Endodermal cell (in vitro differentiated cells): ENCODE measurements around the gene GBP4. TPM values are rescaled to one million over a fixed set of nuclear protein-coding genes. Genes with fewer than 3 reads are reported as not detected.

Source experiments
- DNase-seq: peaks from one replicate; pipeline ENCODE4 v3.0.0-alpha.2; 2017
- H3K27ac ChIP-seq: 2 replicates; pipeline ENCODE4 v1.5.1; 2013; ENCODE audit warnings: mild to moderate bottlenecking, low read depth, low read length, moderate library complexity
- H3K27me3 ChIP-seq: 2 replicates; pipeline ENCODE4 v1.6.1; 2013; ENCODE audit warnings: mild to moderate bottlenecking, low read length, moderate library complexity; ENCODE audit not compliant: insufficient read depth, control insufficient read depth, poor library complexity, severe bottlenecking
- H3K36me3 ChIP-seq: 2 replicates; pipeline ENCODE4 v1.7.0; 2013; ENCODE audit warnings: mild to moderate bottlenecking, low read length, moderate library complexity; ENCODE audit not compliant: control insufficient read depth, insufficient read depth
- H3K4me1 ChIP-seq: one replicate; pipeline ENCODE4 v1.7.0; 2013; ENCODE audit warnings: low read length; ENCODE audit not compliant: control insufficient read depth, insufficient read depth
- H3K4me3 ChIP-seq: 2 replicates; pipeline ENCODE4 v1.5.1; 2013; ENCODE audit warnings: mild to moderate bottlenecking, low read length, moderate library complexity
- H3K9ac ChIP-seq: 2 replicates; pipeline ENCODE4 v1.6.1; 2013; ENCODE audit warnings: mild to moderate bottlenecking, low read length, moderate library complexity; ENCODE audit not compliant: poor library complexity, severe bottlenecking; ENCODE audit errors: extremely low read depth
- H3K9me3 ChIP-seq: 2 replicates; pipeline ENCODE4 v1.6.1; 2013; ENCODE audit warnings: mild to moderate bottlenecking, low read length, moderate library complexity; ENCODE audit not compliant: control insufficient read depth
- H3K27ac Mint-ChIP-seq: 2 replicates; pipeline ENCODE4 v1.8.0; 2020; ENCODE audit warnings: mixed read lengths
- H3K27me3 Mint-ChIP-seq: 2 replicates; pipeline ENCODE4 v1.8.0; 2021; ENCODE audit warnings: mild to moderate bottlenecking, mixed read lengths; ENCODE audit not compliant: insufficient read depth
- H3K36me3 Mint-ChIP-seq: 2 replicates; pipeline ENCODE4 v1.8.0; 2020; ENCODE audit warnings: low read depth, mixed read lengths
- H3K4me1 Mint-ChIP-seq: 2 replicates; pipeline ENCODE4 v1.8.0; 2020; ENCODE audit warnings: mixed read lengths
- H3K4me3 Mint-ChIP-seq: 2 replicates; pipeline ENCODE4 v1.8.0; 2020; ENCODE audit warnings: mild to moderate bottlenecking, moderate library complexity, mixed read lengths
- H3K9me3 Mint-ChIP-seq: 2 replicates; pipeline ENCODE4 v1.8.0; 2020; ENCODE audit warnings: mild to moderate bottlenecking, mixed read lengths
- WGBS, 2 experiments: methylation state at CpG; one replicate each; pipeline versions ENCODE4 v1.1.5 to v1.1.7; 2013; ENCODE audit warnings: missing lambda C conversion rate in 2 of 2, mixed read lengths in 1 of 2; ENCODE audit not compliant: insufficient coverage in 1 of 2, insufficient read length in 1 of 2; 5-methylcytosine and 5-hydroxymethylcytosine counted together
- total RNA-seq, 2 donors: library from RNA; stranded (reverse); fragmentation: NEBNext Ultra II Directional in 1 of 2; extraction: Animal tissue kit (Norgen Biotek cat#: 25700) in 1 of 2; gene quantifications; 2 replicates in 1 of 2; 3 replicates in 1 of 2; pipeline ENCODE4 v1.2.1, GENCODE V29; 2021
- TF ChIP-seq, protein P1 (sequence below): fragments of 200-600 bp; sonication (generic); conservative IDR thresholded peaks from 2 replicates; pipeline ENCODE4 v1.5.0; 2021; ENCODE audit warnings: antibody characterized with exemption, mild to moderate bottlenecking

Gene GBP4
- total RNA-seq, 2 donors from 2014 or later = 0.55 to 2.8 TPM

GRCh38 chr1:89143484-89143883 is 55.3 kb downstream of the GBP4 start:
- DNase-seq = no peak
- Mint-ChIP-seq H3K36me3 (no peaks in the 10 kb centered on the region), H3K4me1 (no peaks in the 10 kb centered on the region), H3K27ac (no peak overlapping the region), H3K4me3 (no peak overlapping the region), H3K9me3 (no peaks in the 10 kb centered on the region), H3K27me3 (no peaks in the 10 kb centered on the region)
- H3K36me3 ChIP-seq = no peaks in the 10 kb centered on the region
- H3K27me3 ChIP-seq = no peaks in the 10 kb centered on the region
- no peaks in the 10 kb centered on the region for H3K4me1 ChIP-seq
- H3K9me3 ChIP-seq = no peaks in the 10 kb centered on the region
- H3K9ac ChIP-seq = no peak overlapping the region
- 79% methylated on average over 2 of the region's 2 CpGs; no CpG with 5 or more reads in 1 of the 2 experiments for WGBS, 2 experiments
- TF ChIP-seq, protein P1, sequence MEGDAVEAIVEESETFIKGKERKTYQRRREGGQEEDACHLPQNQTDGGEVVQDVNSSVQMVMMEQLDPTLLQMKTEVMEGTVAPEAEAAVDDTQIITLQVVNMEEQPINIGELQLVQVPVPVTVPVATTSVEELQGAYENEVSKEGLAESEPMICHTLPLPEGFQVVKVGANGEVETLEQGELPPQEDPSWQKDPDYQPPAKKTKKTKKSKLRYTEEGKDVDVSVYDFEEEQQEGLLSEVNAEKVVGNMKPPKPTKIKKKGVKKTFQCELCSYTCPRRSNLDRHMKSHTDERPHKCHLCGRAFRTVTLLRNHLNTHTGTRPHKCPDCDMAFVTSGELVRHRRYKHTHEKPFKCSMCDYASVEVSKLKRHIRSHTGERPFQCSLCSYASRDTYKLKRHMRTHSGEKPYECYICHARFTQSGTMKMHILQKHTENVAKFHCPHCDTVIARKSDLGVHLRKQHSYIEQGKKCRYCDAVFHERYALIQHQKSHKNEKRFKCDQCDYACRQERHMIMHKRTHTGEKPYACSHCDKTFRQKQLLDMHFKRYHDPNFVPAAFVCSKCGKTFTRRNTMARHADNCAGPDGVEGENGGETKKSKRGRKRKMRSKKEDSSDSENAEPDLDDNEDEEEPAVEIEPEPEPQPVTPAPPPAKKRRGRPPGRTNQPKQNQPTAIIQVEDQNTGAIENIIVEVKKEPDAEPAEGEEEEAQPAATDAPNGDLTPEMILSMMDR = no peak
- no peak overlapping the region for H3K4me3 ChIP-seq
- no peak overlapping the region for H3K27ac ChIP-seq

GRCh38 chr1:89142160-89142559 is 56.6 kb downstream of the GBP4 start:
- Mint-ChIP-seq H3K27ac (no peak overlapping the region), H3K4me1 (no peaks in the 10 kb centered on the region), H3K27me3 (no peaks in the 10 kb centered on the region), H3K9me3 (peaks cover 4% of the 10 kb centered on the region), H3K4me3 (no peak overlapping the region), H3K36me3 (no peaks in the 10 kb centered on the region)
- H3K9ac ChIP-seq = no peak overlapping the region
- H3K4me3 ChIP-seq = no peak overlapping the region
- no peaks in the 10 kb centered on the region for H3K36me3 ChIP-seq
- no peaks in the 10 kb centered on the region for H3K4me1 ChIP-seq
- no peak for DNase-seq
- H3K27me3 ChIP-seq = no peaks in the 10 kb centered on the region
- H3K9me3 ChIP-seq = no peaks in the 10 kb centered on the region
- WGBS, 2 experiments = 94% methylated on average over 4 of the region's 4 CpGs; no CpG with 5 or more reads in 1 of the 2 experiments
- TF ChIP-seq, protein P1 = no peak
- H3K27ac ChIP-seq = no peak overlapping the region

GRCh38 chr1:89133747-89134146 is 65.0 kb downstream of the GBP4 start:
- no peaks in the 10 kb centered on the region for H3K9me3 ChIP-seq
- TF ChIP-seq, protein P1 = no peak
- H3K4me3 ChIP-seq = no peak overlapping the region
- H3K27me3 Mint-ChIP-seq = peaks cover 2% of the 10 kb centered on the region
- no peak for DNase-seq
- no peak overlapping the region for H3K9ac ChIP-seq
- no peak overlapping the region for H3K27ac Mint-ChIP-seq
- no peaks in the 10 kb centered on the region for H3K36me3 Mint-ChIP-seq
- no peaks in the 10 kb centered on the region for H3K4me1 ChIP-seq
- 85 to 100% methylated on average over 1 of the region's 1 CpG for WGBS, 2 experiments
- no peaks in the 10 kb centered on the region for H3K27me3 ChIP-seq
- H3K27ac ChIP-seq = no peak overlapping the region
- H3K4me3 Mint-ChIP-seq = no peak overlapping the region
- no peaks in the 10 kb centered on the region for H3K36me3 ChIP-seq
- H3K4me1 Mint-ChIP-seq = no peaks in the 10 kb centered on the region
- H3K9me3 Mint-ChIP-seq = peaks cover 4% of the 10 kb centered on the region

Other genes starting within 250 kb of the GBP4 start
- gene KYAT3, start 206.3 kb downstream of the GBP4 start, total RNA-seq = 10 to 100 TPM; 33.9 to 36.4 TPM
- gene RBMXL1, start 206.3 kb downstream of the GBP4 start, total RNA-seq = 10 to 100 TPM; 20.1 to 27.7 TPM
- not detected for gene GBP3, start 176.1 kb downstream of the GBP4 start, total RNA-seq
- gene GBP1, start 133.7 kb downstream of the GBP4 start, total RNA-seq = not detected
- not detected for gene GBP2, start 72.8 kb downstream of the GBP4 start, total RNA-seq
- gene GBP7, start 22.9 kb downstream of the GBP4 start, total RNA-seq = not detected
- gene GBP5, start 73.9 kb upstream of the GBP4 start, total RNA-seq = not detected
- gene GBP6, start 165.1 kb upstream of the GBP4 start, total RNA-seq = not detected